Measurements from ENCODE around the gene OR2C1. TPM values are rescaled to one million over a fixed set of nuclear protein-coding genes. Genes with fewer than 3 reads are reported as not detected.

Gene OR2C1
- total RNA-seq, 1 experiment from 2014 or later, result not detected

GRCh38 chr16:3377917-3378316 lies 22.2 kb downstream of the OR2C1 start:
- CTCF ChIA-PET, result no interaction called here
- Histone ChIP-seq H3K27ac (ENCODE audit: low read length) (no peak overlapping the region), H3K9me3 (ENCODE audit: control insufficient read depth, insufficient read depth, low read depth, low read length) (peaks cover 23% of the 10 kb centered on the region), H3K36me3 (ENCODE audit: control insufficient read depth, insufficient read depth, low read length) (peaks cover 2% of the 10 kb centered on the region; the same call in 1 of the 2 replicates), H3K27me3 (ENCODE audit: control insufficient read depth, insufficient read depth, low read length) (no peaks in the 10 kb centered on the region), H3K4me1 (ENCODE audit: control insufficient read depth, insufficient read depth, low read length) (no peaks in the 10 kb centered on the region), H3K4me3 (ENCODE audit: low read depth in 2 of 2, low read length in 2 of 2) (no peak overlapping the region)
- intact Hi-C loops (cut with micrococcal nuclease; ENCODE audit: unreplicated experiment) (no loop called here), in situ Hi-C loops (cut with HindIII; ENCODE audit: low pct_unique_long_range_greater_than_20kb, low sequenced_read_pairs) (no loop called here)
- POLR2A ChIA-PET, result no interaction called here
- DNase-seq (ENCODE audit: low read depth, low spot score) (no peak), ATAC-seq (no peak)
- no TSS peak for BruUV-seq (replicated peaks)
- no peak for TF ChIP-seq CTCF (IDR thresholded peaks at IDR 0.05)

- no TSS peak for BruUV-seq (replicated peaks)
- CTCF ChIA-PET, result interaction anchor here (0.5 kb wide), 1 partner anchor 46 kb away, joined by 4 read pairs; no protein-coding TSS in a partner anchor
- ATAC-seq (no peak), DNase-seq (ENCODE audit: low read depth, low spot score) (no peak)
- Histone ChIP-seq H3K27ac (ENCODE audit: low read length) (no peak overlapping the region), H3K36me3 (ENCODE audit: control insufficient read depth, insufficient read depth, low read length) (peaks cover 13% of the 10 kb centered on the region), H3K9me3 (ENCODE audit: control insufficient read depth, insufficient read depth, low read depth, low read length) (peaks cover 51% of the 10 kb centered on the region), H3K4me1 (ENCODE audit: control insufficient read depth, insufficient read depth, low read length) (no peaks in the 10 kb centered on the region), H3K4me3 (ENCODE audit: low read depth in 2 of 2, low read length in 2 of 2) (no peak overlapping the region), H3K27me3 (ENCODE audit: control insufficient read depth, insufficient read depth, low read length) (no peaks in the 10 kb centered on the region)
- POLR2A ChIA-PET, result no interaction called here
- in situ Hi-C loops (cut with HindIII; ENCODE audit: low pct_unique_long_range_greater_than_20kb, low sequenced_read_pairs) (no loop called here), intact Hi-C loops (cut with micrococcal nuclease; ENCODE audit: unreplicated experiment) (no loop called here)
- no peak for TF ChIP-seq POLR2AphosphoS5 (IDR thresholded peaks at IDR 0.05; ENCODE audit: low read depth, low read length)
- TF ChIP-seq CTCF (IDR thresholded peaks at IDR 0.05), result no peak
- TF ChIP-seq SIN3A (IDR thresholded peaks at IDR 0.05; ENCODE audit: borderline replicate concordance, insufficient read depth, low read depth, low read length), result no peak
- no peak for TF ChIP-seq REST (IDR thresholded peaks at IDR 0.05; ENCODE audit: insufficient read depth in 1 of 2, low read depth in 2 of 2, low read length in 1 of 2)
- TF ChIP-seq TCF7L2 (IDR thresholded peaks at IDR 0.05; ENCODE audit: low read depth, low read length), result no peak
Observed at GRCh38 chr16:3383045-3383448, 27.4 kb downstream of the OR2C1 start.

GRCh38 chr16:3388325-3388724 lies 32.6 kb downstream of the OR2C1 start:
- TF ChIP-seq SIN3A (IDR thresholded peaks at IDR 0.05; ENCODE audit: borderline replicate concordance, insufficient read depth, low read depth, low read length) (no peak), TCF7L2 (IDR thresholded peaks at IDR 0.05; ENCODE audit: low read depth, low read length) (no peak), POLR2AphosphoS5 (IDR thresholded peaks at IDR 0.05; ENCODE audit: low read depth, low read length) (no peak), CTCF (IDR thresholded peaks at IDR 0.05) (no peak), REST (IDR thresholded peaks at IDR 0.05; ENCODE audit: insufficient read depth in 1 of 2, low read depth in 2 of 2, low read length in 1 of 2) (no peak)
- no TSS peak for BruUV-seq (replicated peaks)
- ChIA-PET POLR2A (no interaction called here), CTCF (no interaction called here)
- H3K27me3 ChIP-seq (ENCODE audit: control insufficient read depth, insufficient read depth, low read length), result no peaks in the 10 kb centered on the region
- in situ Hi-C loops (cut with HindIII; ENCODE audit: low pct_unique_long_range_greater_than_20kb, low sequenced_read_pairs), result no loop called here
- no peak overlapping the region for H3K4me3 ChIP-seq (ENCODE audit: low read depth in 2 of 2, low read length in 2 of 2)
- peaks cover 55% of the 10 kb centered on the region for H3K9me3 ChIP-seq (ENCODE audit: control insufficient read depth, insufficient read depth, low read depth, low read length)
- H3K36me3 ChIP-seq (ENCODE audit: control insufficient read depth, insufficient read depth, low read length), result peaks cover 11% of the 10 kb centered on the region; the same call in 1 of the 2 replicates
- H3K4me1 ChIP-seq (ENCODE audit: control insufficient read depth, insufficient read depth, low read length), result no peaks in the 10 kb centered on the region
- no peak for ATAC-seq
- no peak overlapping the region for H3K27ac ChIP-seq (ENCODE audit: low read length)
- DNase-seq (ENCODE audit: low read depth, low spot score), result no peak
- intact Hi-C loops (cut with micrococcal nuclease; ENCODE audit: unreplicated experiment), result no loop called here

All from Panc1 (cell line).